ENCODE results near the gene TBXAS1. TPM values are rescaled to one million over a fixed set of nuclear protein-coding genes. Genes with fewer than 3 reads are reported as not detected.

TBXAS1 gene
- total RNA-seq, 4 donors from 2014 or later = 0.41 to 5.2 (median 3.3) TPM

- Histone ChIP-seq H3K4me3 (no peak overlapping the region), H3K4me1 (no peaks in the 10 kb centered on the region), H3K27ac (no peak overlapping the region), H3K36me3 (no peaks in the 10 kb centered on the region), H3K9me3 (peaks cover 0 to 5% (median 0%) of the 10 kb centered on the region in 3 donors), H3K27me3 (no peaks in the 10 kb centered on the region)
- DNase-seq = no peak
- ATAC-seq = no peak
- no peak for TF ChIP-seq POLR2A (IDR thresholded peaks at IDR 0.05)
- TF ChIP-seq CTCF (IDR thresholded peaks at IDR 0.05 in 4 of 5, conservative IDR thresholded peaks at IDR 0.05 in 1 of 5) = no peak
- in situ Hi-C loops (cut with MboI; ENCODE audit: low sequenced_read_pairs in 4 of 4) = no loop called here
- intact Hi-C loops (cut with DNase I; ENCODE audit: low total_unique reads) = no loop called here
Measured at GRCh38 chr7:139944248-139944647, 115.2 kb downstream of the TBXAS1 start.

DNA sequence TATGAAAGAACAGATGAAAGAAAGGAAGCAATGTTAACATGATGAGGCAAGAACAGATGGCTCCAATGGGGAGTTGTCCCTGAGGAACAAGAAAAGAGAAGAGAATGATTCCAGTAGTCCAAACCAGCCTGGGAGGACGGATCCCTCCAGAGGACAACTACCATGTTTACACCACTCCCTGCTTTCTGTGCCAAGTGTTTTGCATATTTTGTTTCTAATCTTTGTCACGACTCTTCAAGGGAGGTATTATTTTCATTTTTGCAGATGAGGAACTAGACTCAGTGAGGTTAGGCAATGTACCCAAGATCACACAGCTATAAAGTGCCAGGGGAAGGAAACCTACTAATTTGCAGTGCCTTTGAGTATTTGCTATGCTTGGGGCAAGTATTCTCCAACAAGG, 117.5 kb downstream of the TBXAS1 start:
- ATAC-seq (no peak), DNase-seq (no peak)
- Histone ChIP-seq H3K4me3 (no peak overlapping the region), H3K4me1 (no peaks in the 10 kb centered on the region), H3K36me3 (no peaks in the 10 kb centered on the region), H3K9me3 (peaks cover 0 to 5% (median 0%) of the 10 kb centered on the region in 3 donors), H3K27me3 (no peaks in the 10 kb centered on the region), H3K27ac (no peak overlapping the region)
- no peak for TF ChIP-seq POLR2A (IDR thresholded peaks at IDR 0.05)
- intact Hi-C loops (cut with DNase I; ENCODE audit: low total_unique reads) (no loop called here), in situ Hi-C loops (cut with MboI; ENCODE audit: low sequenced_read_pairs in 4 of 4) (no loop called here)

GRCh38 chr7:139947021-139947420, 118.0 kb downstream of the TBXAS1 start:
- Histone ChIP-seq H3K9me3 (peaks cover 0 to 5% (median 0%) of the 10 kb centered on the region in 3 donors), H3K27ac (no peak overlapping the region), H3K36me3 (no peaks in the 10 kb centered on the region), H3K27me3 (no peaks in the 10 kb centered on the region), H3K4me1 (no peaks in the 10 kb centered on the region), H3K4me3 (no peak overlapping the region)
- ATAC-seq (no peak), DNase-seq (no peak)
- in situ Hi-C loops (cut with MboI; ENCODE audit: low sequenced_read_pairs in 4 of 4) (no loop called here), intact Hi-C loops (cut with DNase I; ENCODE audit: low total_unique reads) (no loop called here)
- TF ChIP-seq CTCF (IDR thresholded peaks at IDR 0.05 in 4 of 5, conservative IDR thresholded peaks at IDR 0.05 in 1 of 5) = no peak
- no peak for TF ChIP-seq POLR2A (IDR thresholded peaks at IDR 0.05)

DNA sequence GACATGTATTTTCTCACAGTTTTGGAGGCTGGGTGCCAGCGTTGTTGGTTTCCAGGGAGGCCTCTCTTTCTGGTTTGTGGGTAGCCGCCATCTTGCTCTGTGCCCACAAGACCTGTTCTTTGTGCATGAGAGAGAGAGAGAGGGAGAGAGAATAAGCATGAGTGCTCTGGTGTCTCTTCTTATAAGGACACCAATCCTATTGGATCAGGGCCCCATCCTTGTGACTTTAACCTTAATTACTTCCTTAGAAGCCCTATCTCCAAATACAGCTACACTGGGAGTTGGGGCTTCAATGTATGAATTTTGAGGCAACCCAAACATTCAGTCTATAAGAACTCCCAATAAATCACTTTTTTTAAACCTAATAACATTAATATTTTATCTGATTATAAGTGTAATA, 119.1 kb downstream of the TBXAS1 start:
- Histone ChIP-seq H3K27me3 (no peaks in the 10 kb centered on the region), H3K27ac (no peak overlapping the region), H3K4me3 (no peak overlapping the region), H3K9me3 (peaks cover 0 to 5% (median 0%) of the 10 kb centered on the region in 3 donors), H3K36me3 (no peaks in the 10 kb centered on the region), H3K4me1 (no peaks in the 10 kb centered on the region)
- intact Hi-C loops (cut with DNase I; ENCODE audit: low total_unique reads) (no loop called here), in situ Hi-C loops (cut with MboI; ENCODE audit: low sequenced_read_pairs in 4 of 4) (no loop called here)
- DNase-seq (no peak), ATAC-seq (no peak)
- TF ChIP-seq POLR2A (IDR thresholded peaks at IDR 0.05) (no peak), CTCF (IDR thresholded peaks at IDR 0.05 in 4 of 5, conservative IDR thresholded peaks at IDR 0.05 in 1 of 5) (no peak)

DNA sequence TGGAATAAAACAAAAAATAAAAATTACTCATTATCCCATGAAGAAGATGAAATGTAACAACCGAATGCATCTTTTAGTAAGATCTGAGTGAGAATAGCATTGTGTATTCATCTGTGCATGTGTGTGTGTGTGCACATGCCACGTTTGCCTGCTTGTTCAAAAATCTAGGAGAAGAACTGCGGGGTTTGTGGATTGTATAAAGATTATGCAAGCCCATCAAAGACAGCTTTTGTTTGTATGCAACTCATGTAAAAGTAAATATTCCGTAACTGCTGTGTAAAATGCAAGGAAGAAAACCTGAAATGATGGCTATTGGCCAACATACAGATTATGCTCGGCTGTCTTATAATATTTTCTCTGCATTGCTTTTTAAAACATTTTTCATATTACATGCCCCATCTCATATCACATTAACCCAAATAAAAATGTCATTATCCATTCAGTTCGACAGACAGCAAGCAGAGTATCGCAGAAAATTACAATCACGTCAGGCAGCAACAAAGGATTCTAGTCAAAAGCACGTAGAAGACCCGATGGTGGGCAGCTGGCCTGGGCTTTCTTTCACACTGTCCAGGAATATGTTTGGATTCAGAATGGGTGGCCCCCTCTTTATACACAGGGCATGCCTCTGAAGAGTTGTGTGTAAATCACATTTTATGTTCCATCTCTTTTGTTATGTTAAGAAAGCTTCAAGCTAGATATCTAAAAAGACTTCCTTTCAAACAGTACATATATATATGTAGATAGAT, 119.7 kb downstream of the TBXAS1 start:
- H3K4me1 ChIP-seq = no peaks in the 10 kb centered on the region
- no peak for ATAC-seq
- H3K36me3 ChIP-seq = no peaks in the 10 kb centered on the region
- H3K27ac ChIP-seq = no peak overlapping the region
- intact Hi-C loops (cut with DNase I; ENCODE audit: low total_unique reads) = no loop called here
- no peak for DNase-seq
- no peaks in the 10 kb centered on the region for H3K27me3 ChIP-seq
- TF ChIP-seq POLR2A (IDR thresholded peaks at IDR 0.05) (no peak), CTCF (IDR thresholded peaks at IDR 0.05 in 4 of 5, conservative IDR thresholded peaks at IDR 0.05 in 1 of 5) (no peak)
- peaks cover 0 to 5% (median 0%) of the 10 kb centered on the region in 3 donors for H3K9me3 ChIP-seq
- H3K4me3 ChIP-seq = no peak overlapping the region
- in situ Hi-C loops (cut with MboI; ENCODE audit: low sequenced_read_pairs in 4 of 4) = no loop called here

Data from gastrocnemius medialis (tissue), 4 donors.